Keratinocyte (primary cell): ENCODE measurements around the gene TSPAN7. TPM values are rescaled to one million over a fixed set of nuclear protein-coding genes. Genes with fewer than 3 reads are reported as not detected.

Source experiments
- DNase-seq: peaks from one replicate; pipeline ENCODE4 v3.0.0-alpha.2; 2011; ENCODE audit warnings: low read depth, missing footprints, low spot score
- FAIRE-seq: peaks from 2 replicates; lab custom pipeline; 2011; peaks lifted over from hg19 to GRCh38; lab: Jason Lieb, UNC
- H2AFZ ChIP-seq: 2 replicates; pipeline ENCODE4 v1.6.0; 2012; ENCODE audit warnings: low read length, control low read depth, inconsistent platforms; ENCODE audit not compliant: control insufficient read depth
- H3K27ac ChIP-seq: 2 replicates; pipeline ENCODE4 v1.5.1; 2011; ENCODE audit warnings: low read length; ENCODE audit not compliant: control insufficient read depth, insufficient read depth
- H3K27me3 ChIP-seq: 3 replicates; pipeline ENCODE4 v1.6.0; 2011; ENCODE audit warnings: low read length; ENCODE audit not compliant: control insufficient read depth, insufficient read depth; ENCODE audit errors: extremely low read depth
- H3K36me3 ChIP-seq, 2 experiments: 2 replicates in 1 of 2; 3 replicates in 1 of 2; pipeline ENCODE4 v1.5.1; 2011; ENCODE audit warnings: low read length in 2 of 2, mild to moderate bottlenecking in 1 of 2; ENCODE audit not compliant: control insufficient read depth in 2 of 2, insufficient read depth in 2 of 2; ENCODE audit errors: extremely low read depth in 1 of 2
- H3K4me1 ChIP-seq: 3 replicates; pipeline ENCODE4 v1.5.1; 2011; ENCODE audit warnings: low read length; ENCODE audit not compliant: control insufficient read depth, insufficient read depth; ENCODE audit errors: extremely low read depth
- H3K4me2 ChIP-seq: 3 replicates; pipeline ENCODE4 v1.6.0; 2011; ENCODE audit warnings: low read depth, low read length; ENCODE audit not compliant: control insufficient read depth, insufficient read depth; ENCODE audit errors: extremely low read depth
- H3K4me3 ChIP-seq, 3 experiments: fragments of 200-600 bp in 1 of 3; sonication (generic) in 1 of 3; 2 replicates in 2 of 3; 3 replicates in 1 of 3; pipeline ENCODE4 v1.5.1; 2011 to 2016; ENCODE audit warnings: low read length in 3 of 3, mild to moderate bottlenecking in 3 of 3, control low read depth in 2 of 3, inconsistent platforms in 1 of 3, low read depth in 1 of 3, mixed read lengths in 1 of 3, mixed run types in 1 of 3, moderate library complexity in 1 of 3; ENCODE audit not compliant: control insufficient read depth in 2 of 3, insufficient read depth in 2 of 3; ENCODE audit errors: extremely low read depth in 1 of 3
- H3K79me2 ChIP-seq: 2 replicates; pipeline ENCODE4 v1.6.0; 2012; ENCODE audit warnings: low read length; ENCODE audit not compliant: control insufficient read depth, insufficient read depth
- H3K9ac ChIP-seq: 3 replicates; pipeline ENCODE4 v1.6.0; 2011; ENCODE audit warnings: low read length; ENCODE audit not compliant: control insufficient read depth, insufficient read depth; ENCODE audit errors: extremely low read depth
- H3K9me1 ChIP-seq: 3 replicates; pipeline ENCODE4 v1.6.0; 2011; ENCODE audit warnings: low read length; ENCODE audit not compliant: control insufficient read depth, insufficient read depth; ENCODE audit errors: extremely low read depth
- H3K9me3 ChIP-seq: 2 replicates; pipeline ENCODE4 v1.5.1; 2012; ENCODE audit warnings: low read depth, low read length; ENCODE audit not compliant: control insufficient read depth
- H4K20me1 ChIP-seq: 3 replicates; pipeline ENCODE4 v1.6.0; 2011; ENCODE audit warnings: low read length; ENCODE audit not compliant: control insufficient read depth, insufficient read depth; ENCODE audit errors: extremely low read depth
- EZH2 ChIP-seq: IDR thresholded peaks from one replicate; pipeline ENCODE4 v1.6.1; 2012; ENCODE audit warnings: inconsistent platforms, mild to moderate bottlenecking, low read length, moderate library complexity
- dilution Hi-C: fragments of 300-500 bp; cut with MboI; formaldehyde crosslinking; loops from one replicate; pipeline ENCODE4 v1.7.0; 2020; ENCODE audit warnings: low sequenced_read_pairs; ENCODE audit not compliant: extremely low pct_ligation_motif_present
- polyA plus RNA-seq, 5 experiments: library from polyadenylated mRNA; depleted of rRNA in 3 of 5; stranded (reverse) in 3 of 5; stranded (forward) in 1 of 5; unstranded in 1 of 5; fragments of >200 nt; gene quantifications; 1 replicate in 1 of 5; 2 replicates in 3 of 5; 3 replicates in 1 of 5; pipeline versions ENCODE4 v1.2.1 to v1.2.3, GENCODE V29; 2011 to 2012; ENCODE audit warnings: missing spikeins in 2 of 5, low read depth in 1 of 5, low replicate concordance in 1 of 5
- TF ChIP-seq, protein P1 (sequence below), 3 experiments: IDR thresholded peaks in 1 of 3; conservative IDR thresholded peaks in 1 of 3; optimal IDR thresholded peaks in 1 of 3; 2 replicates in 2 of 3; 3 replicates in 1 of 3; pipeline versions ENCODE3 to v1.5.1; 2011; ENCODE audit warnings: low read length in 3 of 3, mild to moderate bottlenecking in 3 of 3, moderate library complexity in 2 of 3, control low read depth in 1 of 3, inconsistent platforms in 1 of 3; ENCODE audit not compliant: insufficient read depth in 2 of 3; ENCODE audit errors: extremely low read depth in 1 of 3

TSPAN7 gene
- polyA plus RNA-seq, 1 donor (not counting 4 experiments of a cell fraction or from before 2014, with no cell fraction given), result 2.3 TPM

DNA sequence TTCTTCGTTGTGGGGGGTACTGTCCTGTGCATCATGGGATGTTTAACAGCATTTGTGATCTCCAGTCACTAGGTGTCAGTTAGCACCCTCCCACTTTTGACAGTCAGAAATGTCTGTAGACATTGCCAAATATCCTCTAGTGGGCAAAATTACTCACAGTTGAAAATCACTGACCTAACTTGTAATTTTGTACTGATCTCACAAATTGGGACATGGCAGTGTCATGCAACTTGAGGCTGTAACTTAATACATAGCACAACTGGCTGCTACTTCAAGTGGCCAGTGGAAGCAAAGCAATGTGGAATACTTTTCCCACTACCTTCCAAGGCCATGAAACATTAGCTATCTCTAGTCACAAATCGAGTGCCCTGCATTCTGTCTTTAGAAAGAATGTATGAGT, 23.2 kb upstream of the TSPAN7 start:
- FAIRE-seq, result peak; percentile 29
- dilution Hi-C loops, result no loop called here
- H3K4me2 ChIP-seq, result no peak overlapping the region
- no peaks in the 10 kb centered on the region for H3K4me1 ChIP-seq
- no peak overlapping the region for H3K27ac ChIP-seq
- H3K9me3 ChIP-seq, result no peaks in the 10 kb centered on the region
- H3K9me1 ChIP-seq, result no peaks in the 10 kb centered on the region
- no peaks in the 10 kb centered on the region for H3K79me2 ChIP-seq
- H3K36me3 ChIP-seq, result no peaks in the 10 kb centered on the region
- DNase-seq, result no peak
- H3K9ac ChIP-seq, result no peak overlapping the region
- H3K4me3 ChIP-seq, result no peak overlapping the region
- no peaks in the 10 kb centered on the region for H4K20me1 ChIP-seq
- no peak overlapping the region for H2AFZ ChIP-seq
- no peak for TF ChIP-seq EZH2
- TF ChIP-seq, protein P1, sequence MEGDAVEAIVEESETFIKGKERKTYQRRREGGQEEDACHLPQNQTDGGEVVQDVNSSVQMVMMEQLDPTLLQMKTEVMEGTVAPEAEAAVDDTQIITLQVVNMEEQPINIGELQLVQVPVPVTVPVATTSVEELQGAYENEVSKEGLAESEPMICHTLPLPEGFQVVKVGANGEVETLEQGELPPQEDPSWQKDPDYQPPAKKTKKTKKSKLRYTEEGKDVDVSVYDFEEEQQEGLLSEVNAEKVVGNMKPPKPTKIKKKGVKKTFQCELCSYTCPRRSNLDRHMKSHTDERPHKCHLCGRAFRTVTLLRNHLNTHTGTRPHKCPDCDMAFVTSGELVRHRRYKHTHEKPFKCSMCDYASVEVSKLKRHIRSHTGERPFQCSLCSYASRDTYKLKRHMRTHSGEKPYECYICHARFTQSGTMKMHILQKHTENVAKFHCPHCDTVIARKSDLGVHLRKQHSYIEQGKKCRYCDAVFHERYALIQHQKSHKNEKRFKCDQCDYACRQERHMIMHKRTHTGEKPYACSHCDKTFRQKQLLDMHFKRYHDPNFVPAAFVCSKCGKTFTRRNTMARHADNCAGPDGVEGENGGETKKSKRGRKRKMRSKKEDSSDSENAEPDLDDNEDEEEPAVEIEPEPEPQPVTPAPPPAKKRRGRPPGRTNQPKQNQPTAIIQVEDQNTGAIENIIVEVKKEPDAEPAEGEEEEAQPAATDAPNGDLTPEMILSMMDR (optimal IDR thresholded peaks at IDR 0.05 in 1 of 3, IDR thresholded peaks at IDR 0.05 in 1 of 3, conservative IDR thresholded peaks at IDR 0.05 in 1 of 3; ENCODE audit: extremely low read depth in 1 of 3, insufficient read depth in 2 of 3, low read length in 3 of 3), result no peak
- no peaks in the 10 kb centered on the region for H3K27me3 ChIP-seq

DNA sequence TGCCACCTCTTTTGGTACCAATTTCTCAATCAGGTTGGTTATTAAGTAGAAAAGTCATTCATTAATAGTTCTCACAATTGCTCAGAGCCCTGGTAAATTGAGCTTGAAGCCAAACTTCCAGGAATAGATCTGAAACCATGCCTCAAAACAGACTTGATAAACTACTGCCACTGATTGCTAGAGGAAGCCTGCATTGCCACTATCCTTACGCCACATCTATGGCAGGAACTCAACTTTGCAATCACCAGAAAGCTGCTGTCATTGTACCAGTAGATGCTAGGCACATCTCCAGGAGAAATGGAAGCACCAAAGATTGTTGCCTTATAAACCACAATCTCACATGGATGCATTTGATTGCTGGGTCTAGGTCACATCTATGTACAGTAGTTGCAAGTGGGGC, 21.6 kb upstream of the TSPAN7 start:
- no peak overlapping the region for H3K4me3 ChIP-seq
- TF ChIP-seq, protein P1 (optimal IDR thresholded peaks at IDR 0.05 in 1 of 3, IDR thresholded peaks at IDR 0.05 in 1 of 3, conservative IDR thresholded peaks at IDR 0.05 in 1 of 3; ENCODE audit: extremely low read depth in 1 of 3, insufficient read depth in 2 of 3, low read length in 3 of 3), result no peak
- TF ChIP-seq EZH2, result no peak
- no peak overlapping the region for H3K4me2 ChIP-seq
- no peaks in the 10 kb centered on the region for H3K27me3 ChIP-seq
- no peak for DNase-seq
- no peaks in the 10 kb centered on the region for H4K20me1 ChIP-seq
- no peaks in the 10 kb centered on the region for H3K9me3 ChIP-seq
- no peak overlapping the region for H2AFZ ChIP-seq
- dilution Hi-C loops, result no loop called here
- no peak for FAIRE-seq
- no peak overlapping the region for H3K27ac ChIP-seq
- no peak overlapping the region for H3K9ac ChIP-seq
- H3K4me1 ChIP-seq, result no peaks in the 10 kb centered on the region
- H3K9me1 ChIP-seq, result no peaks in the 10 kb centered on the region
- no peaks in the 10 kb centered on the region for H3K36me3 ChIP-seq
- H3K79me2 ChIP-seq, result no peaks in the 10 kb centered on the region
